AG04449 (cell line): ENCODE measurements around the gene HS3ST3B1.

Experiments
- CTCF ChIA-PET: fragments of 350-600 bp; formaldehyde crosslinking; extraction: SDS; loops from one replicate; lab custom pipeline; 2021; ENCODE audit warnings: antibody characterized with exemption; lab: Yijun Ruan, JAX
- POLR2A ChIA-PET: fragments of 400-600, 350-600 bp; formaldehyde crosslinking; extraction: SDS; loops from one replicate; lab custom pipeline; 2020; ENCODE audit warnings: antibody characterized with exemption, inconsistent platforms; lab: Yijun Ruan, JAX
- DNase-seq: peaks from one replicate; pipeline ENCODE4 v3.0.0-alpha.2; 2010; ENCODE audit warnings: low read depth, low spot score
- H3K4me3 ChIP-seq: 2 replicates; pipeline ENCODE4 v1.5.1; 2011; ENCODE audit warnings: low read depth, mild to moderate bottlenecking, control low read depth, low read length
- TF ChIP-seq, protein P1 (sequence below): IDR thresholded peaks from one replicate; pipeline ENCODE4 v1.5.1; 2011; ENCODE audit warnings: mild to moderate bottlenecking, moderate library complexity, low read length, control low read depth, inconsistent platforms; ENCODE audit not compliant: insufficient read depth; ENCODE audit errors: missing control alignments

The HS3ST3B1 gene

DNA sequence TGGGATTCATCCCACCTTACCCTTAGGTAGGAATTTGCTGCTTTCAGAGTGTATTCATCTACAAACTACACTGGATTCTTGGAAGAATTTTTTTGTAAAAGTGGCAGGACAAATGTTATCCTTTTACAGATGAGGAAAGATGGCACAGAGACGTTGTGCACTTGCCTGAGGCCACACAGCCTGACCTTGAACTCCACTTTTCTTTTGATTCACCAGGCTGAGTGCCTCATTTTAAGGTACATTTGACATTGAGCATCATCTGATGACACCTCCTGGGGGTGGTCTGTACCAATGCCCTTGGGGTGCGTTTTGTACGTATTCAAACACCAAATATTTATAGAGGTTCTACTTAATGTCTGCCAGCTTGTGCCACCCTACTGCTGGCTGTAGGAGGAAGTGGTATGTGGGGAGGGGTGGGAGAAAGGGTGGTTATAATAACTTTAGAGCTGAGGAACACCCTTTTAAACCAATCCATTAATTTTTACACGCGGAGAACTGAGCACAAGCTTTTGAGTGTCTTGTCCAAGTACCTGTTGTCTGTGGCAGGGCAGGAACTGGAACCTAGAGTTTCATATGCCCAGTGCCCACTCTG, 29.1 kb downstream of the HS3ST3B1 start:
- DNase-seq: no peak
- TF ChIP-seq, protein P1, sequence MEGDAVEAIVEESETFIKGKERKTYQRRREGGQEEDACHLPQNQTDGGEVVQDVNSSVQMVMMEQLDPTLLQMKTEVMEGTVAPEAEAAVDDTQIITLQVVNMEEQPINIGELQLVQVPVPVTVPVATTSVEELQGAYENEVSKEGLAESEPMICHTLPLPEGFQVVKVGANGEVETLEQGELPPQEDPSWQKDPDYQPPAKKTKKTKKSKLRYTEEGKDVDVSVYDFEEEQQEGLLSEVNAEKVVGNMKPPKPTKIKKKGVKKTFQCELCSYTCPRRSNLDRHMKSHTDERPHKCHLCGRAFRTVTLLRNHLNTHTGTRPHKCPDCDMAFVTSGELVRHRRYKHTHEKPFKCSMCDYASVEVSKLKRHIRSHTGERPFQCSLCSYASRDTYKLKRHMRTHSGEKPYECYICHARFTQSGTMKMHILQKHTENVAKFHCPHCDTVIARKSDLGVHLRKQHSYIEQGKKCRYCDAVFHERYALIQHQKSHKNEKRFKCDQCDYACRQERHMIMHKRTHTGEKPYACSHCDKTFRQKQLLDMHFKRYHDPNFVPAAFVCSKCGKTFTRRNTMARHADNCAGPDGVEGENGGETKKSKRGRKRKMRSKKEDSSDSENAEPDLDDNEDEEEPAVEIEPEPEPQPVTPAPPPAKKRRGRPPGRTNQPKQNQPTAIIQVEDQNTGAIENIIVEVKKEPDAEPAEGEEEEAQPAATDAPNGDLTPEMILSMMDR: no peak
- POLR2A ChIA-PET: no interaction called here
- CTCF ChIA-PET: interaction anchor here (1.1 to 1.4 kb wide), 3 partner anchors 9 to 22 kb away, joined by 3 to 5 read pairs (median 3); no protein-coding TSS in a partner anchor
- H3K4me3 ChIP-seq: no peak overlapping the region

DNA sequence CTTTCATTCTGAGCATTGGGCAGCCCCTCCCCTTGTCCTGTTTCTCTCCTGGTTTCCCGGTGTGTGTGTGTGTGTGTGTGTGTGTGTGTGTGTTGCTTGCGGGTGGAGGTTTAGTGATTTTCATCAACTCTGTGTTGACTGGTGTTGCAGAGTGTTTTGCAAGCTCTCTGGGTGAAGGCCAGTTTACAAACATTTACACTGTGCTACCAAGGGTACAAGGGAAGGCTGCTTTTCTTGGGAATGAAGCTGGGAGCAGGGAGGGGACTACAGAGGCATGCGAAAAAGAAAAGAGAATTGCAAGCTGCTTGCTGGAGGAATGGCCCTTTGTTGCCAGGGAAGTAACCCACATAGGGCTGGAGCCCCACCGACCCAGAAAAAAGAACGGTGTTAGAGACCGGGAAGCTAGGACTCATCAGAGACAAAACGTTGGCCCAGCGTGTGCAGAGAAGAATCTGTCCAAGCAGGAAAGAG, 29.6 kb downstream of the HS3ST3B1 start:
- DNase-seq: no peak
- POLR2A ChIA-PET: no interaction called here
- TF ChIP-seq, protein P1: no peak
- H3K4me3 ChIP-seq: no peak overlapping the region
- CTCF ChIA-PET: interaction anchor here (1.1 to 1.4 kb wide), 3 partner anchors 9 to 21 kb away, joined by 3 to 5 read pairs (median 3); no protein-coding TSS in a partner anchor

DNA sequence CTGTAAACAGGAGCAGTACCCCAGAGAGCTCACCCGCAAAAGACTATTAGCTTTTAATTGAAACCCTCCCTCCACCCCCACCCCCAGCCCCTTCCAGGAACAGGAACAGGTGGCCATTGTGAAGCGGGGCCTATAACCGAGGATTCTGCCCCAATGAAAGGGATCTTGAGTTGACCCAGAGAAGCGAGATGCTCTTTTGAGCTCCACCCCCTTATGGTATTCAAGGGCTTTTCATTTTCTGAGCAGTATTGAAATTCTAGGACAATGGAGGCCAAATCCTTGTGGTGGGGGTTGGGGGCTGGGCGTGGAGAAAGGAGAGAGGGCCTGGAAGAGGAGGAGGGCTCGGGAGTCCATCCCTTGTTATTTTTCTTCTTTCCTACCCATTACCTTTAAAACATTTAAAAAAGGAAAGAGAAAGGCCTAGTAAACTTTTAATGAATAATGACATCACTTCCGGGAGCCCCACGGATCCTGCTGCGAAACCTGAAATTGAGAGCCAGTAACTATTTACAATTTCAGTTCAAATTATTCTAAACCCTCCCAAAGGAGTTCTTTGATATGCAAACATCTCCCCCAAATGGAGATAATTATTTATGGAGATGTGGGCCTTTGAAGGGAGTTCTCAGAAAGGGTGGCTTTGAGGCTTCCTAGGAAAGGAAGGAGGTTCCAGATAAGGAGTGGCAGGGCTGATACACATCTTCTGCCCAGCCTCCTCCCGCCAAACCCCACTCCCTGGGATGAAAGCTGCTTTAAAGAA, 30.5 kb downstream of the HS3ST3B1 start:
- no peak overlapping the region for H3K4me3 ChIP-seq
- no peak for DNase-seq
- TF ChIP-seq, protein P1: no peak
- ChIA-PET CTCF (interaction anchor here (1.4 kb wide), 2 partner anchors 12 to 20 kb away, joined by 3 to 5 read pairs; no protein-coding TSS in a partner anchor), POLR2A (no interaction called here)

DNA sequence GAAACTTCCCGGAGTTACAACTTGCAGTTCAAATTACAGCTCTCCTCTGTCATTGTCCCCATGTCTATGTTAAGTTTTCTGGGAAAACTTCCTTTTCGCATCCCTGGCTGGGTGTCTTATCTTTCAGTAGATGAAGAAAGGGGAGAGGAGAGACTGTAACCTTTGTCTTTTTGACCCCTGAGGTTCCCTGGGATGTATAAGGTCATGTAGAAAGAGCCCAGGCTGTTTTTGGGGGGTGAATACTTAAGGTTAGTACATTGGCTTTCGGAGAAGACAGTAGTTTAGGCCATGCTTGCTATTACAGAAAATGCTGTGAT, 31.1 kb downstream of the HS3ST3B1 start:
- POLR2A ChIA-PET: no interaction called here
- H3K4me3 ChIP-seq: no peak overlapping the region
- TF ChIP-seq, protein P1: no peak
- CTCF ChIA-PET: no interaction called here
- DNase-seq: no peak

DNA sequence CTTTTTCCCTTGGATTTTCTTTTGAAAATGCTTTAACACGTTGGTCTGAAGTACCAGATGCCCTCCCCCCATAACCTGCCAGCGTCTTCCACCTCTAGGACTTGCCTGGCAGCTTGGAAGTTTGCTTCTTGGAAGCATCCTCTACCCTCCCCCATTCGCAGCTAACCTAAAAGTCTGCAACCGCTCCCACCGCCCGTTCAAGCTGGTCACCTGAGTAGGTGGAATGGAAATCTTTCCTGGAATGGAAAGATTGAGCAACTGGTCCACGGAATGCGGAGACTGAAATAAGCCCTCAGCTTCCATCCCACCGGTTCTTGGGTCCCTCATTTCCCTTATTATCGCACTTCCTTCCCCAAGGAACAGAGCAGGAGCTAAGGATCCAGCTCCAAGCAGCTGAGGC, 31.4 kb downstream of the HS3ST3B1 start:
- no peak overlapping the region for H3K4me3 ChIP-seq
- TF ChIP-seq, protein P1: no peak
- DNase-seq: no peak
- POLR2A ChIA-PET: interaction anchor here (0.7 kb wide), 1 partner anchor 14 kb away, joined by 3 read pairs; no protein-coding TSS in a partner anchor
- CTCF ChIA-PET: no interaction called here

DNA sequence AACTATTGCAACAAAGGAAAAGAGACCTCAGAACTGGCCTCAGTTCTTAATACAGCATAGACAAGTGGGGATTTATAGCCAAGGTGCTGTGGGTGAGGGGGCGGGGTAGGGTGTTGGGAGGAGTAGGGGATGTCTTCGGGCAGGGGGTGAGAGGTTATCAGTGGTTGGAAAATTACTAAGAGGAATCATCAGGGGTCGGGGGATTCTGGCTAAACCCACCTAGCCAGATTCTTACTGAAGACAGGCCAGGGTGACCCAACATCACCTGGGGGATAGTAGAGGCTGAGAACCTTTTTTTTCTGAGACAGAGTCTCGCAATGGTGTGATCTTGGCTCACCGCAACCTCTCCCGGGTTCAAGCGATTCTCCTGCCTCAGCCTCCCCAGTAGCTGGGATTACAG, 32.6 kb downstream of the HS3ST3B1 start:
- POLR2A ChIA-PET: no interaction called here
- CTCF ChIA-PET: interaction anchor here (1.2 kb wide), 1 partner anchor 8 kb away, joined by 3 read pairs; no protein-coding TSS in a partner anchor

More for the DNA sequence above, 32.6 kb downstream of the HS3ST3B1 start:
- TF ChIP-seq, protein P1: no peak
- H3K4me3 ChIP-seq: no peak overlapping the region
- DNase-seq: no peak
